DOHH2 (cell line): ENCODE measurements around the gene JAK1.

Experiments
- CTCF ChIP-seq: fragments of 200-600 bp; sonication (generic); IDR thresholded peaks from one replicate; pipeline ENCODE4 v1.5.1; 2014; ENCODE audit warnings: antibody characterized with exemption, mild to moderate bottlenecking, low read depth, low read length; ENCODE audit not compliant: poor library complexity, severe bottlenecking
- EZH2phosphoT487 ChIP-seq: fragments of 200-600 bp; sonication (generic); IDR thresholded peaks from 2 replicates; pipeline ENCODE4 v1.6.1; 2017; ENCODE audit warnings: borderline replicate concordance, mild to moderate bottlenecking, antibody characterized with exemption, low read length, moderate library complexity, mixed read lengths

GRCh38 chr1:64934878-64935275, 31.5 kb downstream of the JAK1 start:
- TF ChIP-seq CTCF, result no peak
- TF ChIP-seq EZH2phosphoT487, result no peak
